ENCODE data around the gene DPYD.
"Not testable (repeated sequence)": the region's sequence is repeated elsewhere in the genome, so short reads cannot be mapped to it uniquely, and the experiment has no call there.

Gene DPYD

DNA sequence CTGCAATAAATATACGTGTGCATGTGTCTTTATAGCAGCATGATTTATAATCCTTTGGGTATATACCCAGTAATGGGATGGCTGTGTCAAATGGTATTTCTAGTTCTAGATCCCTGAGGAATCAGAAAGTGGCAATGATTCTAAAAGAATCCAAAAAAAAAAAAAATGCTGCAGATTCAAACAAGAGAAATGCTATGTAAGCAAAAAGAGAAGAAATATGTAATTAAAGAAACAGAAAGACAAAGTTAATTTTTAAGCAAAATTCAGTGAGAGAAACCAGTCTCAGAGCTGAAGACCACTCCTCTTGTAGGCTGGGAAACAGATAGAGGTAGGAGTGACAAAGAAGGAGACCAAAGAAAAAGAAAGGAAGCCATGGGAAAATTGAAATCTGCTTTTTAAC, 571.0 kb downstream of the DPYD start:
- DNase-seq, result not testable (repeated sequence)

DNA sequence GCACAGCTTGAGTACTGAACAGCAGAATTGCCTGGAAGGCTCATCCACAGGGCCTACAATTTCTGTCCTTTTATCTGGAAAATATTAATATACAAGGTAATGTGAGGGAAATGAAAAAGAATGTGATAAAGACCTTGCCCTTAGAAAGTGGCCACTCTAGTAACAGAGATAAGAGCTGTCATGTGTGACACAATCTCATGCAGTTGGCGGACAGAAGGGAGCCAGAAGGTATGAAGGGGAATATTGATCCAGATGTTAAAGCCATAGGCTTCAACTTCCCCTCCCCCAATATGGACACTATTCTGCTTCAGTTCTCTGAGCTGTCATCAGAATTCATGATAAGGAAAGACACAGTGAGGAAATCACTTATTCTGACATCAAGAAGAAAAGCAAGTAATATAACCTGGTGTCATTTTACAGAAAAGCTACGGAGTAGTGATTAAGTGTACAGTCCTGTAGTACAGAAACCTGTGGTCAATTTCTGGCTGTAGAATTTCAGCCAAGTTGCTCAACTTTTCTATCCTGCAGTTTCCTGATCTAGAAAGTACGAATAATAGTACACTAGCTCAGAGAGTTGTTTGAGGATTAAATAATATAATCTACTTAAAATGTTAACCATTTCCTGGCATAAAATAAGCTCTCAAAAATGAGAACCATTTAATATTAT, 572.1 kb downstream of the DPYD start:
- no peak for DNase-seq

DNA sequence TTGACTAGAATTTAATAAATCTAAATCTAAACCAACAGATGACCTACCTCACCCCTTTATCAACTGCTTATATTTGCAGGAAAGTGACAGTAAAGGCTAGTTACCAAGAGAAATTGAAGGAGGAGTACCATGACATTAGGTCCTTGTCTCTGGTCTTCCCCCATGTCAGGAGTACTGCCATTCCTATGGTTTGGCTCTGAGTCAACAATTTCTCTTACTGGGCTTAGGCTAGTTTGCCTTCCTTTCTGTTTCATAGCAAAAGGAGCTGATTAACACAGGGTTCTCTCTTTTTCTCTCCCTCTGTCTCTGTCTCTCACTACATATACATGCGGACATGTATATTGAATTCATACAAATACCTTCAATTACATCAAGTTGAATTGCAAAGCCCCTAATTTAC, 579.9 kb downstream of the DPYD start:
- no peak for DNase-seq

- no peak for DNase-seq
Measured at GRCh38 chr1:97338347-97338746, 582.5 kb downstream of the DPYD start.

- DNase-seq, result no peak
Measured at GRCh38 chr1:97337250-97338030, 583.4 kb downstream of the DPYD start.

DNA sequence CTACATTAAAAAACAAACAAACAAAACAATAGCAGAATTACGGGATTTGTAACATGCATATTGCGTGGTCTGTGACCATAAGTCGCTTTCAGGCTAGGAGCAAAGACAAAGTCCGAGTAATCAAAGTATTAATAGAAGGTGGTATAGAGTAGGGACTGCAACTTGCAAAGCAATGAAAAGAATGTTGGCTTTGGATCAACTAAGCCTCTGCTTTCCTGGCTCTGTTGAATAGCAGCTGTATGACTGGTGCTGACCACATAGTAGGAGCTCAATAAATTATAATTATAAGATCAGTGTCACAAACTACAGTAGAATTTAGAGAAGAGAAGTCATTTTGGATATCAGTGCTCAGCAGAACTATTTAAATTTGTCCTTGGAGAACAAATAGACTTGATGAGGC, 586.4 kb downstream of the DPYD start:
- DNase-seq, result no peak

DNA sequence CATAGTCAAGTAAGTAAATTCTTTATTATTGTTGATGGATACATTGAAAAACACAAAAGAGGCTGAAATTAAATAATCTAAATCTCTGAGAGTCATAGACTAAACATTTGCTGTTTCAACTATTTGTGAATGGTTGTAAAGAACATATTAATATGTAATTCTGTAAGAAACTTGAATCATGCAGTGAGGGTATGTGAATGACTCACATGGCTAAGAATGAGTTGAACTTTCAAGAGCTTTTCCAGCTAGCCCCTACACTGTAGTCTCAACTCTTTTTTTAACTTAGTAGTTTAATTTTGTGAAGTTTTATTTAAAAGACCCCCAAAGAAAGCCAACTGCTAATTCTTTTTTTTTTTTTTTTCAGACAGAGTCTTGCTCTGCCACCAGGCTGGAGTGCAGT, 588.1 kb downstream of the DPYD start:
- DNase-seq, result no peak

DNA sequence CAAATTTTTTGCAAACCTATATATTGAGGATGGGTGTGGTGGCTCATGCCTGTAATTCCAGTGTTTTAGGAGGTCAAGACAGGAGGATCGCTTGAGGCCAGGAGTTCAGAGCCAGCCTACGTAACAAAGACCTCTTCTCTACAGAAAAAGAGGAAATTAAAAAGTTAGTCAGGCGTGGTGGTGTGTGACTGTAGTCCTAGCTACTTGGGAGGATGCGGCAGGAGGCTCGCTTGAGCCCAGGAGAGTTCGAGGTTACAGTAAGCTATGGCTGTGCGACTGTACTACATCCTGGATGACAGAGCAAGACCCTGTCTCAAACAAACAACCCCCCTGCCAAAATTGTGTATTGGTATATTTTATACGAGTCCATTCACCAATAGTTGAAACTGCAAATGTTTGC, 589.7 kb downstream of the DPYD start:
- DNase-seq, result no peak

- no peak for DNase-seq
Measured at GRCh38 chr1:97314685-97315084, 606.1 kb downstream of the DPYD start.

- no peak for DNase-seq
Measured at GRCh38 chr1:97308131-97308530, 612.7 kb downstream of the DPYD start.

GRCh38 chr1:97307568-97307967, 613.3 kb downstream of the DPYD start:
- DNase-seq, result no peak

DNA sequence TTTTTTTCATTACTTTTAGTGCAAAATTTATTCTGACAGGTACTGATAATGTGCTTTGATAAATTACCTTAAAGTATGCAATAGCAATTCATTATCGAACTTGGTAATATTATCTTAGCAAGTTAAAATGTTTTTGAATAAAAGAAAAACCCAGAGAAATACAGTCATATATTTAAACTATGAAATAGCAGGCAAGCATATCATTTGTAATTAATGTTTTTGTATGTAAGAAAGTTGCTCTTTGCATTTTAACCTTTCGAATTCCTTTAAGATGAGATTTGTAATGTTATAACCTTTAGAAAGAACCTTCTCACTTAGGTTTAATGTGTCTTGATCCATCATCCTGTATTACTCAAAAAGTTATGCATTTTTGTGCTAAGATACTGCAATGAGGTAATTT, 613.7 kb downstream of the DPYD start:
- no peak for DNase-seq

DNA sequence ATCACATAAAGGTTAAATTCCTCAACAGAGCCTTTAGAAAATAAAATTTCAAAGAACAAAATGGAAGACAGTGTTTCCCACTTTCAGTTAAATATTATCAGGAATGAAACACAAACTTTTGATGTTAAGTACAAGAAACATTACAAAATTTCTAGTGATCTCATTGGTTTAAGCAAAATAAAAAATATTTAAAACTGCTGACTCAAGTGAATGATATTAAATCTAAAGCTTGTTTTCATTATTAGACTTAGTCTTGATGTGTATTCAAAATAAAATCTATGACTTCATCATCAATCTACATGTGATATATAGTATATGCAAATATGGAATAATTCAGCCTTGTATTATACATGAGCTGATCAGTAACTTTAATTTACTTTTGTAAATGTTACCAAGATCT, 614.3 kb downstream of the DPYD start:
- no peak for DNase-seq

- DNase-seq, result no peak
Measured at GRCh38 chr1:97304366-97304765, 616.5 kb downstream of the DPYD start.

- no peak for DNase-seq
Measured at GRCh38 chr1:97298966-97299365, 621.9 kb downstream of the DPYD start.

- DNase-seq, result no peak
Measured at GRCh38 chr1:97297611-97298010, 623.2 kb downstream of the DPYD start.

DNA sequence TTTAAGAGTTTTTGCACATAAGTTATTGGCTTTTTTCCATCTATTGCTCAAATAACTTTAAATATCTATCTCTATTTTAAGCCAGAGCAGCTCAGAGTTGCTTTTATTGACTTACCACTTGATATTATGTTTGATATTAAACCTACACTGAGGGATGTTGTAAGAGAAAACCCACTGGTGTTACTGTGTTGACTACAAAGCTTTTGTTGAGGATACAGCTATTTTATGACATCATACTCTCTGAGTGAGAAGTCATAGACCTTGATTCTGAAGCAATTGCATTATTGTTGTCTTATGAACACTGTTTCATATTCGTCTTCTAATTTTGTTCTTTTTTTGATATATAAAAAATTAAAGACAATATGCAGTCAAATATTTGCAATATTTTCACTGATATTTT, 638.9 kb downstream of the DPYD start:
- DNase-seq, result no peak

DNA sequence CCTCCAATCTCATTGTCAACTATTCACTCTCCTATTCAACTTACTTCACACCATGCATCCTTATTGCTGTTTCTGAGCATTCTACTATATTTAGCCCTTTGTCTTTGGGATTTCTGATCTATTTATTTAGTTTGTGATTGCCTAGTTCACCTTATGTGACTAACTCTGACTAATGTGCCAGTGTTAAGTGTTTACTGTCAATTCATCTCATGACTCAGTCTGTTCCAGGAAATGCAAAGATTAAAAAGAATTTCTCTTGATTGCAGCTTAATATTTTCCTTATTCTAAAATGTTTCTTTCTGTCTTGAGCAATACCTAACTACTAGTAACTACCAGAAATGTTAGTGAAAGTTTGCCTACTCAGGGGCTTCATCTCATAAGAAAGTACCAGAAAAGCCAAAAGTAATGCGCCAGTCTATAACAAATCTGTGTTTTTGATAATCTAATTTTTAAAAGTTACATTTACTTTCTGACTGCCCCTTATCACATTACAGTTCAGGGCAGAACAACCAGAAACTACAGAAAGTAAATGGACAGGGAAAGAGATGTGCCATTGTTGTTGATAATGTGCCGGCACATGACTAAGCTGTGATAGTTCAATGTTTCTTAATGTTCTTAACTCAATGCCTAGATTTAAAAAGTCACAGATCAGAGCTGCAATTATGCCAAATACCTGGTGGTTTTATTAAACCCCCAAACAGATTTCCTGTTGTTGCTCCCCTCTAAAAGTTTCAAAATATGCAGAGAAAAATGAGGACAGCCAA, 642.8 kb downstream of the DPYD start:
- DNase-seq, result no peak

DNA sequence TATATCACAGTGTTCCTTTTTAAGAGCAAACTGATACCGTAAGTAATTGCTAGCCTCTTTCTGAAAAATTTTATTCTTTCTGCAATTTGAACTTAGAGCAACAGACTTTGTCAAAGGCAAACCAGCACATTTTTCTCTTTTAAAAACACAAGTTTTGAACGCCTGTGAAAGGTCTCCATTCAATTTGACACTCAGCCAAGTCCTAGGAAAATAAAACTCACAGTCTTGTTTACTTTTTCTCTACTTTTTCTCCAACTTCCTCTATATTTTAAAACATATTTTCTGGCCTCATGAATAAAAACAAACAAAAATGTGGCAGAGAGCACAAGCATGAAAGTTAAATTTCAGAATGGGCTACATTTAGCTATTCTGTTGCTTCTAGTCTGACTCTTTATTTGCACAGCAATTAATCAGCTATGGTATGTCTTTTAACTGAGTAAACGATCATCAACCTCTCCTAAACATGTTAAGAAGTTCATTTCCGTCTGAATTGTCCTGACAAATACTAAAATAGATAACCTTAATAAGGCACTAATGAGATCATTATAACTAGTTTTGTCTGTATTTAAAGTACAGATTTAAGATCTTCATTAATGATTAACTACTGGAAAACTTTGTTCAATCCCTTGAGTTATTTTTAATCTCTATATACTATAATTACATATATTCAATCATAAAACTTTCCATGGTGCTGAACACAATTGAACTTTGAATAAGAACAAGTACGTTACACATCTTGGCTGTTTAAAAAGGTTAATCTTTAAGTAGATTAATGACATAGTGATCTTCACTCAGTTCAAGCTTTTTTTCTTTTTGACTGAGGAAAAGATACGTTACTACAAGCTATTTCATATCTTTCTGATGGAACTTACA, 648.7 kb downstream of the DPYD start:
- DNase-seq, result no peak

- no peak for DNase-seq
Measured at GRCh38 chr1:97270508-97271307, 650.1 kb downstream of the DPYD start.

DNA sequence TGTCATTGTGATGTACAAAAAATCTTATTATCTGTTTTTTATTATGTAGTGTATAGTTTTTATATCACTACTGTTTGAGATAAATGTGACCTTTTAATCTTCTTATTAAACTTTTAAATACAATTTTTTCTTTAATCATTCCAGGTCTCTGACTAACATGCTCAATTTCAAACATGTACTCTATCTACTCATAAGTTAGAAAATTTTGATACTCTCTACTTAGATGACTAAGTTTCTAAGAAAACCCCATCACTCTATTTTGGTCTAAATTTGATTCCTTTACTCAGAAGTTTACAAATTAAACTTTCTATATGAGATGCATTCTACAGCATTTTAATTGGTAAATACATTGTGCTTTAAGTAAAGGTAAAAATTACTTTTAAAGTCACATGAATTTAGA, 655.2 kb downstream of the DPYD start:
- no peak for DNase-seq

DNA sequence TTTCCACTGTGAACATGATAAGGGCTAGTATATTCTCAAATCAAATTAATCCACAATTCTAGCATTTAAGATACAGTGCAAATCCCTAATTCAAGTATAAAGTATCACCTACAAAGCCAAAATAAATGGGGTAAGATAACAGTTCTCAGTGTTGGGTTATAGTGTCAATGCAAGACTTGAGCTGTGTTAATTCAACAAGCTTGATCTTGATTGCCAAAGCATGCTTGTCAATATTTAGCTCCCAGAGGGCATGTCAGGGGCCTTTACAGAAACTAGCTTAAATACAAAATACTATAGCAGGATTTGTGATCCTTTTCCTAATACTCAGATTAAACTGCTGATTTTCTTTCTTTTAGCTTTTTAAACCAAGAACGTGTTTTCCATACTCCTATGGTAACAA, 658.0 kb downstream of the DPYD start:
- DNase-seq, result no peak
